ENCODE data around the gene THAP10. TPM values are rescaled to one million over a fixed set of nuclear protein-coding genes. Genes with fewer than 3 reads are reported as not detected.
A peak's percentile ranks its signal among the peaks of the same experiment; 100 is the strongest.
"Not testable (repeated sequence)": the region's sequence is repeated elsewhere in the genome, so short reads cannot be mapped to it uniquely, and the experiment has no call there.

Gene THAP10
- total RNA-seq, 1 donor from 2014 or later, result not detected

DNA sequence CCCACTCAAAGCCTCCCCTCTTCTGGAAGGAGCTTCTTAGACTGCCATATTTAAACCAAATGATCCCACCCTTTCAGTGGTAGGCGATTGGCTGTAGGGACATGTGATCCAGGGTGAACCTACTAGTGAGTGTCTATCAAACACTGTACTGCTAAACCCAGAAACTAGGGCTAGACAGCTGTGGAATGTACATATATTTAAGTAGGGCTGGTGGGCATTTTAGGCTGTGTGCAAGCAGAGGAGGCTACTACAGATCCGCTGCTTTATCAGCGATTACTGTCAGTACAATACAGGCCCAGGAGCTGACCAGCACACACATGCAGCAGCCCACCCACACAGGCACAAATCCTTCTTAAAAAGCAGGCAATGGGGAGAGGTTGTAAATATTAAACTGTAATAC is 22.9 kb downstream of the THAP10 start:
- Mint-ChIP-seq H3K4me3 (no peak overlapping the region), H3K27me3 (peaks cover 9% of the 10 kb centered on the region), H3K4me1 (no peaks in the 10 kb centered on the region), H3K9me3 (peaks cover 3% of the 10 kb centered on the region), H3K27ac (no peak overlapping the region), H3K36me3 (ENCODE audit: low read depth) (no peaks in the 10 kb centered on the region)
- no peak for DNase-seq
- intact Hi-C loops (cut with micrococcal nuclease), result no loop called here

DNA sequence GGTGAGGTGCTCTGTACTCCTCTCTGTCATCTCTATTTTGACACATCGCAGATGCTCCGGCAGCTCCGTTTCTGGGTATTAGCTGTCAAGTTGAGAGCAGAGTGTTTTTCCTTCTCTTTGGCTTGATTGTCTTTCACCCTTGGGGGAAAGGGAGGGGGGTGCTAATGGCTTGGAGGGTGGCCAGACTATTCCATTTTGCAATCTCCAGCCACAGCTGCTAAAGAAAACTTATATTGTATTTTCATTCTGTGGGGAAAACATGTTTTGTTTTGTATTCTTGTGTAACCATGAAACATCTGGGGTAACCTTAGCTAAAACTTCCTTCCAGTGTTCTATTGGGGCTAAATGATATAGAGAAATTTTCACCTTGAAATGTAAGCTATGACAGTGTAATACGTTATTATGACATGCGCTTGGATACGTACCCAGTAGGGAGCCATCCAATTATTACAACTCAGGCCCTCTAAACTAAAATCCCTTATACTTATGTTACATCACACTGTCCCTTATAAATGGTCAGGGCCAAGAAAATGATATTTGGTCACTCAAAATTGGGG is 24.2 kb downstream of the THAP10 start:
- no peak overlapping the region for H3K27ac Mint-ChIP-seq
- H3K4me3 Mint-ChIP-seq, result no peak overlapping the region
- H3K4me1 Mint-ChIP-seq, result no peaks in the 10 kb centered on the region
- intact Hi-C loops (cut with micrococcal nuclease), result no loop called here
- no peak for DNase-seq
- H3K27me3 Mint-ChIP-seq, result peaks cover 4% of the 10 kb centered on the region
- H3K9me3 Mint-ChIP-seq, result no peaks in the 10 kb centered on the region
- H3K36me3 Mint-ChIP-seq (ENCODE audit: low read depth), result no peaks in the 10 kb centered on the region

DNA sequence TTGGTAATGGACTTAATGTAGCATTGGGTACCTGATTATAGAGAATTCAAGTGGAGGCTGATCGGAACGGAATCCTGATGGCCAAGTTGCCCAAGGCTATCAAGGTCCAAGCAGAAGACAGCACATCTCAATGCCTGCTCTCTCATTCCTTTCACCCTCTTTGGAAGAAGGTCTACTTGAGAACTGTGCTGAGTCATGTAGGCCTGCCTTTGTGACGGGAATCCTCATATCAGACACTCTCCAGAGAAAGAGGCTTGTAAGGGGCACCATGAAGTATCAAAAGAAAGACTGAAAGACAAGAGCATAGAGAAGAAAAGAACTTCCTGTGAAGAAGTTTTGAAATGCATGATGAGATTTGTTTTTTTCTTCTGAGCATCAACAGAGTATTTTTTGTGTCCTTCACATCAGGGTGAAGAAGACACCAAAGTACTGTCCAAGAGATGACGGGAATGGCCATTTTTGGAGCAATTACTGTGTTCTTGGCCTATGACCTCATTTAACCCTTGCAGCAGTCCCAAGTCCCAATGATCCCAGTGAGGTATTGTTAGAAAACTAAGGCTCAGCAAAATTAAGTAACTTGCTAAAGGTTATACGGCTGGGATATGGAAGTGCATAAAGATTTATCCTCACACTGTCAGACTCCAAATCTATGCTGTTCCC is 25.1 kb downstream of the THAP10 start:
- H3K4me3 Mint-ChIP-seq, result no peak overlapping the region
- no peak overlapping the region for H3K27ac Mint-ChIP-seq
- no peak for DNase-seq
- H3K4me1 Mint-ChIP-seq, result no peaks in the 10 kb centered on the region
- H3K9me3 Mint-ChIP-seq, result no peaks in the 10 kb centered on the region
- H3K36me3 Mint-ChIP-seq (ENCODE audit: low read depth), result no peaks in the 10 kb centered on the region
- intact Hi-C loops (cut with micrococcal nuclease), result no loop called here
- peaks cover 4% of the 10 kb centered on the region for H3K27me3 Mint-ChIP-seq

DNA sequence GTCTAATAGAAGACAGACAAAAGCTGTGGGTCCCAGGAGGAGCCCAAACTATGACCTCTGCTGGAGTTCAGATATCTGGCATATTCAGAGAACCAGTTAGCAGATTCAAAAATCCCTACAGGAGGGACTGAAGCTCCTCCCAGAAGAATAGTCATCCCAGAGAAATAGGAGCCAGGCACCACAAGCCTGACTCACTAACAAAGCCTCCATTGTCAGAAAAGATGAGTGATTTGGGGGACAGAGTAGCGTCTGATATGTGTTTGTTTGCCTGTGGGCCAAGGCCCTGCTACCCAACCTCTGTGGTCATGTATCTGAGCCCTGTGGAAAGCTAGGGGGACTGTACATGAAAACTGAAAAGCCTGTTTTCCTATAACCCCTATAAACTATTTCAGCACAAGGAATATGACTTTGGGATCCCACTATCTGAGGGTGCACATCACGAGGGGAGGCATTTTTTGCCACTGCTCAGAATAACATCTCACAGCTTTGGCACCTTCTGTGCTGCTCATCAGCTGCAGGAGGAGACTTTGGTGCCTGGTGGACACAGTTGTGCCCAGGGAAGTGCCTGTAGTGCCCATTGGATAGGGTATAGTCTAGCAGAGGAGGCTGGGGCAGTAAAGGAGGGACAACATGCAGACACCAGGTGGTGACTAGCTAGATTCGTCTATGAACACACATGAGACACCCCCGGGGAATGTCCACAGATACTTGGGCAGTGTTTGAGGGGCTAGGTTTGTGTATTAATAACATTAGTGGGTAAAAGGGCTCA is 28.6 kb downstream of the THAP10 start:
- H3K9me3 Mint-ChIP-seq, result no peaks in the 10 kb centered on the region
- H3K4me3 Mint-ChIP-seq, result no peak overlapping the region
- DNase-seq, result peak; percentile 50
- no peaks in the 10 kb centered on the region for H3K4me1 Mint-ChIP-seq
- intact Hi-C loops (cut with micrococcal nuclease), result no loop called here
- no peak overlapping the region for H3K27ac Mint-ChIP-seq
- peaks cover 4% of the 10 kb centered on the region for H3K27me3 Mint-ChIP-seq
- no peaks in the 10 kb centered on the region for H3K36me3 Mint-ChIP-seq (ENCODE audit: low read depth)

DNA sequence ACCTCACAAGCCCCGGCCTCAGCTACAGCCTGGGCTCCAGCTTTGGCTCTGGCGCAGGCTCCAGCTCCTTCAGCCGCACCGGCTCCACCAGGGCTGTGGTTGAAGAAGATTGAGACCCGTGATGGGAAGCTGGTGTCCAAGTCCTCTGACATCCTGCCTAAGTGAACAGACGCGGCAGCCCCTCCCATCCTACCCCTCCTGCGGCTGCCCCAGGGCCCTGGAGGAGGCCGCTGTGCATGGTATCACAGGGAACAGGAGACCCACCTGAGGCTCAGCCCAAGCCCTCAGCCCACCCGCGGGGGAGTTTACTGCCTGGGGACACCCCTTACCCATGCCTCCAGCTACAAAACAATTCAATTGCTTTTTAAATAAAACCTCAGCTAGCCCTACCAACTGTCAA is 32.2 kb downstream of the THAP10 start:
- Mint-ChIP-seq H3K4me3 (no peak overlapping the region), H3K4me1 (no peaks in the 10 kb centered on the region), H3K27ac (no peak overlapping the region), H3K27me3 (peaks cover 23% of the 10 kb centered on the region), H3K36me3 (ENCODE audit: low read depth) (no peaks in the 10 kb centered on the region), H3K9me3 (no peaks in the 10 kb centered on the region)
- no peak for DNase-seq
- intact Hi-C loops (cut with micrococcal nuclease), result no loop called here

DNA sequence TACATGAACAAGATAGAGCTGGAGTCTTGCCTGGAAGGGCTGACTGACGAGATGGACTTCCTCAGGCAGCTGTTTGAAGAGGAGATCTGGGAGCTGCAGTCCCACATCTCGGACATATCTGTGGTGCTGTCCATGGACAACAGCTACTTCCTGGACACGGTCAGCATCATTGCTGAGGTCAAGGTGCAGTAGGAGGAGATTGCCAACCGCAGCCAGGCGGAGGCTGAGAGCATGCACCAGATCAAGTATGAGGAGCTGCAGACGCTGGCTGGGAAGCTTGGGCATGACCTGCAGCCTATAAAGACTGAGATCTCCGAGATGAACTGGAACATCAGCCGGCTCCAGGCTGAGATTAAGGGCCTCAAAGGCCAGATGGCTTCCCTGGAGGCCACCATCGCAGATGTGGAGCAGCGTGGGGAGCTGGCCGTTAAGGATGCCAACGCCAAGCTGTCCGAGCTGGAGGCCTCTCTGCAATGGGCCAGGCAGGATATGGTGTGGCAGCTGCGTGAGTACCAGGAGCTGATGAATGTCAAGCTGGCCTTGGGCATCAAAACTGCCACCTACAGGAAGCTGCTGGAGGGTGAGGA is 32.8 kb downstream of the THAP10 start:
- DNase-seq, result no peak
- Mint-ChIP-seq H3K9me3 (no peaks in the 10 kb centered on the region), H3K27ac (no peak overlapping the region), H3K4me1 (peaks cover 3% of the 10 kb centered on the region), H3K36me3 (ENCODE audit: low read depth) (no peaks in the 10 kb centered on the region), H3K4me3 (no peak overlapping the region), H3K27me3 (peaks cover 29% of the 10 kb centered on the region)
- intact Hi-C loops (cut with micrococcal nuclease), result no loop called here

DNA sequence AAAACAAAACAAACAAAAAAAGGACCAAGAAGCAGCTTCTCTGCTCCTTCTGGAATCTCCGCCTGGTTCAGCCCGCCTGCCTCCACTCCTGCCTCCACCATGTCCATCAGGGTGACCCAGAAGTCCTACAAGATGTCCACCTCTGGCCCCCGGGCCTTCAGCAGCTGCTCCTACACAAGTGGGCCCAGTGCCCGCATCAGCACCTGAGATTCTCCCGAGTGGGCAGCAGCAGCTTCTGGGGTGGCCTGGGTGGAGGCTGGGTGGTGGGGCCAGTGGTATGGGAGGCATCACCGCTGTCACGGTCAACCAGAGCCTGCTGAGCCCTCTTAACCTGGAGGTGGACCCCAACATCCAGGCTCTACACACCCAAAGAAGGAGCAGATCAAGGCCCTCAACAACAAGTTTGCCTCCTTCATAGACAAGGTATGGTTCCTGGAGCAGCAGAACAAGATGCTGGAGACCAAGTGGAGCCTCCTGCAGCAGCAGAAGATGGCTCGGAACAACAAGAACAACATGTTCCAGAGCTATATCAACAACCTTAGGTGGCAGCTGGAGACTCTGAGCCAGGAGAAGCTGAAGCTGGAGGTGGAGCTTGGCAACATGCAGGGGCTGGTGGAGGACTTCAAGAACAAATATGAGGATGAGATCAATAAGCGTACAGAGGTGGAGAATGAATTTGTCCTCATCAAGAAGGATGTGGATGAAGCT is 33.5 kb downstream of the THAP10 start:
- H3K27ac Mint-ChIP-seq; DNase-seq; H3K4me1 Mint-ChIP-seq; H3K9me3 Mint-ChIP-seq; intact Hi-C loops (cut with micrococcal nuclease); H3K4me3 Mint-ChIP-seq; H3K36me3 Mint-ChIP-seq (ENCODE audit: low read depth): not testable (repeated sequence)
- H3K27me3 Mint-ChIP-seq, result peaks cover 31% of the 10 kb centered on the region

DNA sequence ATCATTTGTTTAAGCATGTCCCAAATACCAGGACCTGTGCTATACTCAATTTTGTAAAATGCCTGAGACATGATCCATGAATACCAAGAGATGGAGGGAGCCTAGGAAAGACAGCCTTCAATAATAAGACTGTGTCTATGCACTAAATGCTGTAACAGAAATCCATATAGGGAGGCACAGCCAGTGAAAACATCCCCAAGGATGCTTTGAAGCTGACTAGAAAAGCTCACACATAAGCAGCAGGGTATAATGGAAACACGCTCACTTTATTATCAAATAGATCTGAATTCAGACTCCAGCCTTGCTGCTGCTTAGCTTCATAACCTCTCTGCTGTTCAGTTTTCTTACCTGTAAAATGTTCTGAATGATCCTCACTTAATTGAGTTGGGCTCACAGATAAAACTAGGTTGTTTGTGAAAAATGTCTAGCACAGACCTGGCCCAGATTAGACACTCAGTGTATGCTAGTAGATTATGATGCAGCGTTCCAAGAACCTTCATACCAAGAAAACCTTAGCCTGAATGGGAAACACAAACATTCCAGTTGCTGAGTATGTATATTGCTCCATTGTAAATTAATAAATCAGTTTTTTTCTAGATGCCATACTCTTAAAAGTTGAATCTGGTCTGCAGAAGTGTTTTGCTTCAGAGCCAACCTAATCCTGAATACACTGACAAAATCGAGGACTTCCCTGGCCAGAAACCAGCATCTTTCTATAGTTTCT is 34.5 kb downstream of the THAP10 start:
- H3K9me3 Mint-ChIP-seq, result no peaks in the 10 kb centered on the region
- no peaks in the 10 kb centered on the region for H3K36me3 Mint-ChIP-seq (ENCODE audit: low read depth)
- H3K27ac Mint-ChIP-seq, result no peak overlapping the region
- H3K27me3 Mint-ChIP-seq, result peaks cover 36% of the 10 kb centered on the region
- peaks cover 4% of the 10 kb centered on the region for H3K4me1 Mint-ChIP-seq
- no peak overlapping the region for H3K4me3 Mint-ChIP-seq
- intact Hi-C loops (cut with micrococcal nuclease), result no loop called here
- DNase-seq, result no peak

DNA sequence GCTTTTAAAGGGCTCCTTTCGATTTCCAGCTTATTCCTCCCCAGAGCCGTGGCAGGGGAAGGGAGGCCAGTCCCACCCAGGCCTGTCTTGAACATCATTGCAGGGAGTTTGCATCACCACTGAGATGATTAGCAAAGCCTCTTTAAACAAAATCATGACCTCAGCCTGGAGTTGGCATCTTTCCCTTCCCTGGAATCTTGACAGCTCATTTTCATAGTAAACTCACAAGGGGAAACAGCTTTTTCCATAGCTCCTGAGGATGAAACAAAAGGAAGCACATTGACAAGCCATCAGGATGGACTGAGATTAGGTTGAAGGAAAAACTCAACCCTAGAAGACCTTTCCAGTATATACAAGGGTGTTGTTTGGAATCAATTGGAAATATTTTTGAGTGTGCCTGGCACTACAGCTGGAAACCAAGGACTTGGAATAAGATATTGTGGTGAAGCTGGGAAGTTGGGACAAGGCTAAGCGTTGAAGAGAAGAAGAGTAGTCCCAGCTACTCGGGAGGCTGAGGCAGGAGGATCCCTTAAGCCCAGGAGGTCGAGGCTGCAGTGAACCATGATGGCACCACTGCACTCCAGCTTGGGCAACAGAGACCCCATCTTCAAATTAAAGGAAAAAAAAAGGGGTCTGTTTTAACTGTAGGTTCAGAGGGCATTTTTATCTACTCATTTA is 35.2 kb downstream of the THAP10 start:
- no peak overlapping the region for H3K4me3 Mint-ChIP-seq
- no peak for DNase-seq
- peaks cover 42% of the 10 kb centered on the region for H3K27me3 Mint-ChIP-seq
- H3K36me3 Mint-ChIP-seq (ENCODE audit: low read depth), result no peaks in the 10 kb centered on the region
- intact Hi-C loops (cut with micrococcal nuclease), result no loop called here
- no peak overlapping the region for H3K27ac Mint-ChIP-seq
- H3K9me3 Mint-ChIP-seq, result no peaks in the 10 kb centered on the region
- peaks cover 4% of the 10 kb centered on the region for H3K4me1 Mint-ChIP-seq

DNA sequence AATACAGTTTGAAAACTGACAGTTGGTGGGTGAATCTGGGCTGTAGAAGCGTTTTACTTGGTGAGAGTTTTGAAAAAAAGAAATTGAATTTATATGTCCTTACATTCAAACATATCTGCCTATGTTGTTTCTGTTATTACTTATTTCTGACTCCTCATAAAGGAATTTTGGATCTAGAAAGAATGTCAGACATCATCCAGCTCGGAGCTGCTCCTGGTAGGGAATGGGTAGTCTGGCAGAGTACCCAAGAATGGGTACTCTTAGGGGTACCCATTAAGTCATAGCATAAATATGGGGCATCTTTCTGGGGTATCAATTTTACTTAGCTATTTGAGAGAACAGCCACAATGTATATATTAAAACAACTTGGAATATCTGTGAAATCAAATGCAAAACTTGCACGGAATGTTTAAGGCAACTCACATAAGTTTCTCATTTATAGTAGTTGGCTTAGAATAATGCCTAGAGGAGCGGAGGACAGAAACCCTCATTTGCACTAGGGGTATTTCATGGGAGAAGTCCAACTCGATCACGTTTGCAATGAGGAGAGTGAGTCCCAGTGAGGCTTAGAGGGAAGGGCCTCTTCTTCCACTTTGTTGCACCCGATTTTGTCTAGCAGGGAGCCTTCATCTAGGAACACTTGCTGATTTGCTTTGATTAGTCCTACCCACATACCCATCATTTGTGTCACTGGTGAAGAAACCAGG is 35.9 kb downstream of the THAP10 start:
- H3K9me3 Mint-ChIP-seq, result no peaks in the 10 kb centered on the region
- no peak overlapping the region for H3K4me3 Mint-ChIP-seq
- intact Hi-C loops (cut with micrococcal nuclease), result no loop called here
- no peak for DNase-seq
- peaks cover 49% of the 10 kb centered on the region for H3K27me3 Mint-ChIP-seq
- H3K4me1 Mint-ChIP-seq, result peaks cover 4% of the 10 kb centered on the region
- no peak overlapping the region for H3K27ac Mint-ChIP-seq
- H3K36me3 Mint-ChIP-seq (ENCODE audit: low read depth), result no peaks in the 10 kb centered on the region

DNA sequence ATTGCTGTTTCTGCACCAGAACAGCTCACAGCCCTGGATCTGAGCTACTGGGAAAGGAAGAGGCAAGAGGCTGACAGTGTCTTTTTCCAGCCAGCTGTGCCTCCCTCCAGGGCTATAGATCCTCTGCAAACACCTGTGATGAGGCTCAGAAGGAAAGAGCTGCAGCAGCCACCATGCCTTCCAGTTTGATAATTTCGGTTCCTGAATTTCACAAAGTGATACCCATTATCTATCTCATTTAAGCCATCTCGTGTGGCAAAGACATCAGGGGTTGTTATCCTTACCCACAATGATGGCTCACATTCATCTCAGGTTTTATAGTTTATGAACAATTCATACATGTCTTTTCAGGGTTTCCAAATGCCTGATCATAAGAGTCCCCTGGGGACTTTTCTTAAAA is 36.5 kb downstream of the THAP10 start:
- Mint-ChIP-seq H3K36me3 (ENCODE audit: low read depth) (no peaks in the 10 kb centered on the region), H3K4me1 (peaks cover 4% of the 10 kb centered on the region), H3K4me3 (no peak overlapping the region), H3K27me3 (peaks cover 53% of the 10 kb centered on the region), H3K27ac (no peak overlapping the region), H3K9me3 (no peaks in the 10 kb centered on the region)
- intact Hi-C loops (cut with micrococcal nuclease), result no loop called here
- no peak for DNase-seq

DNA sequence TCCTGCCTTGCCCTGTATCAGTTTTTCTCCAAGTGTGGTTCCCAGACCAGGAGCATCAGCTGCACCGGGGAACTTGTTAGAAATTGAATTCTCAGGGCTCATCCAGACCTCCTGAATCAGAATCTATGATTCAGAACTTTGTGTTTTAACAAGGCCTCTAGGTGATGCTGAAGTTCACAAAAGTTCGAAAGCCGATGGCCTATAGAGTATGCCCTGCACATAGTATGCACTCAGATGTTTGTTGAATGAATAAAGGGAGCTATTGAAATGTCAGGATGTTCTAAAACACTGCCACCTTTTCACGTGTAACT is 37.6 kb downstream of the THAP10 start:
- H3K9me3 Mint-ChIP-seq, result no peaks in the 10 kb centered on the region
- DNase-seq, result no peak
- no peaks in the 10 kb centered on the region for H3K36me3 Mint-ChIP-seq (ENCODE audit: low read depth)
- H3K27me3 Mint-ChIP-seq, result peaks cover 63% of the 10 kb centered on the region
- H3K4me3 Mint-ChIP-seq, result peak overlapping the region; percentile 75
- intact Hi-C loops (cut with micrococcal nuclease), result no loop called here
- peaks cover 4% of the 10 kb centered on the region for H3K4me1 Mint-ChIP-seq
- H3K27ac Mint-ChIP-seq, result no peak overlapping the region
